ENCODE data around the gene PIERCE2. TPM values are rescaled to one million over a fixed set of nuclear protein-coding genes. Genes with fewer than 3 reads are reported as not detected.
"Not testable (repeated sequence)": the region's sequence is repeated elsewhere in the genome, so short reads cannot be mapped to it uniquely, and the experiment has no call there.

The PIERCE2 gene
- total RNA-seq, 1 donor from 2014 or later: 2.7 TPM

DNA sequence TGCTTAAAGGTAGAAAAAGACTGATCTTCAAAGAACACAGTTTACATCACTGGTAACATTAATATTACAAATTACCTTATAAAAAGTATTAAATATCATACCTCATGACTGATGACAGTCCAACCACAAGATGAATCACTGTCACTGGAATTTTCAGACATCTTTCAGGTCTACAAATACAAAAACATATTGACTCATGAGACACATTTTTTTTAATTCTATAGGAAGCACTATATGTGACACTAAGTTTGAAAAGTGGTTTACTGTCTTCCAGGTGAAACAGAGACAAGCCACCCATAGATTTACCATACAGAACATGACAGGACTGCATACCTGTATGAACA lies 19.1 kb upstream of the PIERCE2 start:
- Mint-ChIP-seq H3K4me1 (no peaks in the 10 kb centered on the region), H3K27ac (ENCODE audit: unreplicated experiment) (no peak overlapping the region), H3K9me3 (no peaks in the 10 kb centered on the region), H3K4me3 (no peak overlapping the region), H3K36me3 (ENCODE audit: low read depth) (peaks cover 4% of the 10 kb centered on the region), H3K27me3 (ENCODE audit: low read depth) (no peaks in the 10 kb centered on the region)
- DNase-seq (ENCODE audit: low read depth, low spot score): no peak
- TF ChIP-seq, protein P1, sequence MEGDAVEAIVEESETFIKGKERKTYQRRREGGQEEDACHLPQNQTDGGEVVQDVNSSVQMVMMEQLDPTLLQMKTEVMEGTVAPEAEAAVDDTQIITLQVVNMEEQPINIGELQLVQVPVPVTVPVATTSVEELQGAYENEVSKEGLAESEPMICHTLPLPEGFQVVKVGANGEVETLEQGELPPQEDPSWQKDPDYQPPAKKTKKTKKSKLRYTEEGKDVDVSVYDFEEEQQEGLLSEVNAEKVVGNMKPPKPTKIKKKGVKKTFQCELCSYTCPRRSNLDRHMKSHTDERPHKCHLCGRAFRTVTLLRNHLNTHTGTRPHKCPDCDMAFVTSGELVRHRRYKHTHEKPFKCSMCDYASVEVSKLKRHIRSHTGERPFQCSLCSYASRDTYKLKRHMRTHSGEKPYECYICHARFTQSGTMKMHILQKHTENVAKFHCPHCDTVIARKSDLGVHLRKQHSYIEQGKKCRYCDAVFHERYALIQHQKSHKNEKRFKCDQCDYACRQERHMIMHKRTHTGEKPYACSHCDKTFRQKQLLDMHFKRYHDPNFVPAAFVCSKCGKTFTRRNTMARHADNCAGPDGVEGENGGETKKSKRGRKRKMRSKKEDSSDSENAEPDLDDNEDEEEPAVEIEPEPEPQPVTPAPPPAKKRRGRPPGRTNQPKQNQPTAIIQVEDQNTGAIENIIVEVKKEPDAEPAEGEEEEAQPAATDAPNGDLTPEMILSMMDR (conservative IDR thresholded peaks at IDR 0.05): no peak

DNA sequence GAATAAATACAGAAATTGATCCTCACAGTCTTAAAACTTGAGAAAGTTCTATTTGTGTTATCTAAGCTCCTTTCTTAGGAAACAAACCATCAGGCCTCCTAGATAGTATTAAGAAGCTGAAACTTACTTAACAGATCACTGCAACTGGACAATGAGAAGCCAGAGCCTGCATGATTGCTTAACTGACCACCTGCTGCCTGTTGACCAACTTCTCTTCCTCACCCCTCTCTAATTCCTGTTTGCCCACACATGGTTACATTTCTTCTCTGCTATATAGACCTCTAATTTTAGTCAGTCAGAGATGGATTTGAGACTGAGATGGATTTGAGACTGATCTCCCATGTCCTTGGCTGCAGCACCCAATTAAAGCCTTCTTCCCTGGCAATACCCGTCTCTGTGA lies 13.6 kb upstream of the PIERCE2 start:
- H3K27ac Mint-ChIP-seq (ENCODE audit: unreplicated experiment): no peak overlapping the region

DNA sequence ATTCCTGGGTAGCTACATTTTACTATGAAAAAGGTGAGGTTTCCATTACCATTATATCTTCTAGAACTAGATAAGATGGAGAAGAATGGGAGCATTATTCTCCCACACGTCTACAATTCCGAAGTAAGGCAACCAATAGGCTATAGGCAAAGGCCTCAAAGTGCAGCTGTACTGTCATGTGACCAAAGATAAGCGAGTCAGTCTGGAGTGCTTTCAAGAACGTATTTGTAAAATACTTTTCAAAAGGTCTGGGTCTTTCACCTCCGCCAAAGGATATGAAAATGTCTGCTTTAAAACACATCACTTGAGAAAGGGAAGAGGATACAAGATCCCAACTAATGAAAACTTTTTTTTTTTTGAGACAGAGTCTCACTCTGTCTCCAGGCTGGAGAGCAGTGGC lies 10.1 kb upstream of the PIERCE2 start:
- no peak for DNase-seq (ENCODE audit: low read depth, low spot score)
- no peaks in the 10 kb centered on the region for H3K27me3 Mint-ChIP-seq (ENCODE audit: low read depth)
- no peak overlapping the region for H3K4me3 Mint-ChIP-seq
- H3K27ac Mint-ChIP-seq (ENCODE audit: unreplicated experiment): no peak overlapping the region
- TF ChIP-seq, protein P1 (conservative IDR thresholded peaks at IDR 0.05): no peak
- H3K4me1 Mint-ChIP-seq: no peaks in the 10 kb centered on the region
- H3K36me3 Mint-ChIP-seq (ENCODE audit: low read depth): peaks cover 21% of the 10 kb centered on the region
- peaks cover 6% of the 10 kb centered on the region for H3K9me3 Mint-ChIP-seq

More for the DNA sequence above, 13.6 kb upstream of the PIERCE2 start:
- peaks cover 21% of the 10 kb centered on the region for H3K36me3 Mint-ChIP-seq (ENCODE audit: low read depth)
- peaks cover 6% of the 10 kb centered on the region for H3K9me3 Mint-ChIP-seq
- DNase-seq (ENCODE audit: low read depth, low spot score): no peak
- no peak overlapping the region for H3K4me3 Mint-ChIP-seq
- TF ChIP-seq, protein P1 (conservative IDR thresholded peaks at IDR 0.05): no peak
- H3K27me3 Mint-ChIP-seq (ENCODE audit: low read depth): no peaks in the 10 kb centered on the region
- no peaks in the 10 kb centered on the region for H3K4me1 Mint-ChIP-seq

DNA sequence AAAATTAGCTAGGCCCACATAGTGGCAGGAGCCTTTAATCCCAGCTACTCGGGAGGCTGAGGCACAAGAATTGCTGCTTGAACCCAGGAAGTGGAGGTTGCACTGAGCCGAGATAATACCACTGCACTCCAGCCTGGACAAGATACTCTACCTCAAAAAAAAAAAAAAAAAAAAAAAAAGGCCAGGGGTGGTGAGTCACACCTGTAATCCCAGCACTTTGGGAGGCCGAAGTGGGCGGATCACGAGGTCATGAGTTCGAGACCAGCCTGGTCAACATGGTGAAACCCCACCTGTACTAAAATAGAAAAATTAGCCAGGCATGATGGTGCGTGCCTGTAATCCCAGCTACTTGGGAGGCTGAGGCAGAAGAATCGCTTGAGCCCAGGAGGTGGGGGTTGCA lies 8.2 kb upstream of the PIERCE2 start:
- not testable (repeated sequence) for DNase-seq (ENCODE audit: low read depth, low spot score); H3K27ac Mint-ChIP-seq (ENCODE audit: unreplicated experiment); H3K9me3 Mint-ChIP-seq; H3K27me3 Mint-ChIP-seq (ENCODE audit: low read depth); H3K4me1 Mint-ChIP-seq; H3K4me3 Mint-ChIP-seq
- peaks cover 18% of the 10 kb centered on the region for H3K36me3 Mint-ChIP-seq (ENCODE audit: low read depth)

DNA sequence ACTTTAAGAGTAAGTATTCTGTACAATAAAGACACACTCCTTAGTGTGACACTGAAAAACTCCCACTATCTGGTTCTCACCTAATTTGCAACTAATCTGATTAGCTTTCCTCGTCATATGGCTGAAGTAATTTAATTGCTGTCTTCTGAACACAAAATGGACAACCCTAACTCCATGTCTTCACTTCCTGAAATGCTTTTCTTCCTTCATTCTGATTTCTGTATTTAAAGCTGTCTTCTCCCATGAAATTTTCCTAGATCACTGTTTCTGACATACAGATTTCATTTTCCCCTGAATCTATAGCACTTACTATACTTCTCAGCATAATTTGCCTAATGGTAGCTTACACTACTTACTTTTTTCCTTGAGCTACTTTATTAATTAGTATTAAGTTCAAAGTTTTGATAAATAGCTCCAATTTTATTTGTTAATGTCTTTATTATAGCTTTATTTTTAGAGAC lies 6.5 kb upstream of the PIERCE2 start:
- no peaks in the 10 kb centered on the region for H3K27me3 Mint-ChIP-seq (ENCODE audit: low read depth)
- DNase-seq (ENCODE audit: low read depth, low spot score): no peak
- peaks cover 6% of the 10 kb centered on the region for H3K4me1 Mint-ChIP-seq
- no peak overlapping the region for H3K4me3 Mint-ChIP-seq
- no peak overlapping the region for H3K27ac Mint-ChIP-seq (ENCODE audit: unreplicated experiment)
- H3K36me3 Mint-ChIP-seq (ENCODE audit: low read depth): peaks cover 11% of the 10 kb centered on the region
- TF ChIP-seq, protein P1 (conservative IDR thresholded peaks at IDR 0.05): no peak
- peaks cover 6% of the 10 kb centered on the region for H3K9me3 Mint-ChIP-seq

DNA sequence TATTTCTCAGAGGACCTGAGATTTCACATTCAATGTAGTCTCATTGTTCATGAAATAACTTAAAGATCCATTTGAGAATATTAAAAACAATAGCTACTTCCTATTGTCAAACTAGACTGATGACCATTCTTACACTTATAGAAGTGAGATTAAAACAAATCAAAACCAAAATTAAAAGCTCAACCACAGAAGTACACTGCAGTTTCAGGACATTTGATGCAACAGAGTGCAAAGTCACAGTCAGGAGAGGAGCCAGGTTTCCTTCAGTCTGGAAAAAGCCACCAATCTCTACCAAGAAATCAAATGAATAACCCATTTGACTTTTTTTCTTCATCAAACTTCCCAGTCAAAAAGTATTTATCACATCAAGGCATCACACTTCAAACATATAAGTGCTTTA lies 5.6 kb upstream of the PIERCE2 start:
- no peak overlapping the region for H3K27ac Mint-ChIP-seq (ENCODE audit: unreplicated experiment)

More for the DNA sequence above, 5.6 kb upstream of the PIERCE2 start:
- Mint-ChIP-seq H3K9me3 (peaks cover 3% of the 10 kb centered on the region), H3K4me3 (no peak overlapping the region), H3K36me3 (ENCODE audit: low read depth) (peaks cover 8% of the 10 kb centered on the region), H3K27me3 (ENCODE audit: low read depth) (no peaks in the 10 kb centered on the region), H3K4me1 (peaks cover 13% of the 10 kb centered on the region)
- DNase-seq (ENCODE audit: low read depth, low spot score): no peak
- TF ChIP-seq, protein P1 (conservative IDR thresholded peaks at IDR 0.05): no peak

Measured in neural crest cell (in vitro differentiated cells).